Measurements from ENCODE around the gene ZNF444.

ZNF444 gene

DNA sequence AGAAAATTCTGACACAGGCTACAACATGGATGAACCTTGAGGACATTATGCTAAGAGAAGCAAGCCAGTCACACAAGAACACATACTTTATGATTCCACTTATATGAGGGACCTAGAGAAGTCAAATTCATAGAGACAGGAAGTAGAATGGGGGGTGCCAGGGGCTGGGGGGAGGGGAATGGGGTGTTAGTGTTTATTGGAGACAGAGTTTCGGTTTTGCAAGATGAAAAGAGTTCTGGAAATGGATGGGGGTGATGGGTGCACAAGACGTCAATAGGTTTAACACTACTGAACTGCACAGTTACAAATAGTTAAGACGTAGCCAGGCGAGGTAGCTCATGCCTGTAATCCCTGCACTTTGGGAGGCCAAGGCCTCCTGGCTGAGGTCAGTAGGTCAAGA, 16.5 kb upstream of the ZNF444 start:
- DNase-seq (ENCODE audit: low spot score), result no peak
- H3K27ac ChIP-seq, result no peak overlapping the region
- TF ChIP-seq, protein P1, sequence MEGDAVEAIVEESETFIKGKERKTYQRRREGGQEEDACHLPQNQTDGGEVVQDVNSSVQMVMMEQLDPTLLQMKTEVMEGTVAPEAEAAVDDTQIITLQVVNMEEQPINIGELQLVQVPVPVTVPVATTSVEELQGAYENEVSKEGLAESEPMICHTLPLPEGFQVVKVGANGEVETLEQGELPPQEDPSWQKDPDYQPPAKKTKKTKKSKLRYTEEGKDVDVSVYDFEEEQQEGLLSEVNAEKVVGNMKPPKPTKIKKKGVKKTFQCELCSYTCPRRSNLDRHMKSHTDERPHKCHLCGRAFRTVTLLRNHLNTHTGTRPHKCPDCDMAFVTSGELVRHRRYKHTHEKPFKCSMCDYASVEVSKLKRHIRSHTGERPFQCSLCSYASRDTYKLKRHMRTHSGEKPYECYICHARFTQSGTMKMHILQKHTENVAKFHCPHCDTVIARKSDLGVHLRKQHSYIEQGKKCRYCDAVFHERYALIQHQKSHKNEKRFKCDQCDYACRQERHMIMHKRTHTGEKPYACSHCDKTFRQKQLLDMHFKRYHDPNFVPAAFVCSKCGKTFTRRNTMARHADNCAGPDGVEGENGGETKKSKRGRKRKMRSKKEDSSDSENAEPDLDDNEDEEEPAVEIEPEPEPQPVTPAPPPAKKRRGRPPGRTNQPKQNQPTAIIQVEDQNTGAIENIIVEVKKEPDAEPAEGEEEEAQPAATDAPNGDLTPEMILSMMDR (IDR thresholded peaks at IDR 0.05), result no peak
- no peak overlapping the region for H3K4me3 ChIP-seq

DNA sequence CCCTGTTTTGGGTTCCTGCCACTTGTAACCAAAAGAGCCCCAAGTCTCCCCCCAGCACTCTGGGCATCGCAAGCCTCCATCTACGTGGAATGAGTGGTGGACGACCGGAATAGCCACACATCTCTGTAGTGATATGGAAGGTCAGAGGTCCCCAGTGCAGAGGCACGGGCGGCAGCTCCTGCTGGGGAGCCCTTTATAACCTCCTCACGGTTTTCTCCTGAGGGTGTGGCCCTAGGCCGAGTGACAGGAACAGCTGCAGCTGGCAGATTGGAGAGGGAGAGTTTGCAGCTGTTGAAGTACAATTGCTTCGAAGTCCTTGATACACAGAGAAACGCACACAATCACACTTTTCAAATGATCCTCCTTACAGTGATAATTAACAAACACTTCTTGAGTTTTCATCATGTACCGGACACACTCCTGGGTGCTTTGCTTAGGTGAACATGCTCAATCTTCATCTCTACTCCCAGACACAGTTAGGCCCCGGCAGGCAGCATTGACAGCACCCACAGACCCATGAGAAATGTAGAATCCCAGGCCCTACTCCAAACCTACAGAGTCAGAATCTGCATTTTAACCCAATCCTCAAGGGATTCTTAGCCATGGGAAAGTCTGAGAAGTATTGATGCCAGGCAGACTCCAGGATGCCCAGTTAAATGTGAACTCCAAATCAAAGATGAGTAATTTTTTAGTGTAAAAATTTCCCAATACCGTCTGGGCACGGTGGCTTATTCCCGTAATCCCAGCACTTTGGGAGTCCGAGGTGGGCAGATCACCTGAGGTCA, 15.1 kb upstream of the ZNF444 start:
- TF ChIP-seq, protein P1 (IDR thresholded peaks at IDR 0.05), result no peak

DNA sequence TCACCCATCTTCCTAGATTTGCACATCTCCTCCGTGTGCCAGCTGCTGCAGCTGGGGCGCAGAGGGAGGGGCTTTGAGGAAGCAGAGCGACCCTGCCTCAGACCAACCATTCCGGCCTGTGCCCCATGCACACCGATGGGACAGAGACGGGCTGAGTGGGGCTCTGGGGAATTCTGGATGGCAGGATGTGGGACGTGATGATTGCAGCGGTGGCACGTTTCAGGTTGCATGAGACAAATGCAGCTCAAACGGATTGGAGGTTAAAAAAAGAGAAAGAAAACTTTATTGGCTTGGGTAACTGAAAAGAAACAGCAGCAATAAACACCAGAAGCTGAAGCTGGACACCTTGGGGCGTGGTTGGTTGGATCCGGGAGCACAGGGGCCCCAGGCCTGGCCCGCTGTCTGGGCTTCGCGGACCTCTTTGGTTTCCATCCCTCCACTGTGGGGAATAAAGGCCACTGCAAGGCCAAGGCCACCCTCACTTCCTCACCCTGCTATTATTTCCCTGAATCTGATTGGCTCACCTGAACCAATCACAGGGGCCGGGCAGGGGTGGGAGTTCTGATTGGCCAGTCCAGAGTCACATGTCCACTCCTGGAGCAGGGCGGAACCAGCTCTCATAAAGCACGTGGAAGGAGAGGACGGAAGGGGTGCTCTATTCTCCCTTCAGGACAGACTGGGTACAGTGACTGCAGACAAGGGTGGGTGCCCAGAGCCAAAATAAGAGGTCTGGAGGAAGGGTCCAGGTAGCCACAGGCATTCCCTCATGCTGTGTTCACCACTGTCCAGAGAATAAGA, 13.9 kb upstream of the ZNF444 start:
- TF ChIP-seq, protein P1 (IDR thresholded peaks at IDR 0.05), result no peak
- DNase-seq (ENCODE audit: low spot score), result no peak
- Histone ChIP-seq H3K27ac (no peak overlapping the region), H3K4me3 (no peak overlapping the region)

More for the DNA sequence above, 15.1 kb upstream of the ZNF444 start:
- DNase-seq (ENCODE audit: low spot score), result no peak
- no peak overlapping the region for H3K27ac ChIP-seq
- no peak overlapping the region for H3K4me3 ChIP-seq

DNA sequence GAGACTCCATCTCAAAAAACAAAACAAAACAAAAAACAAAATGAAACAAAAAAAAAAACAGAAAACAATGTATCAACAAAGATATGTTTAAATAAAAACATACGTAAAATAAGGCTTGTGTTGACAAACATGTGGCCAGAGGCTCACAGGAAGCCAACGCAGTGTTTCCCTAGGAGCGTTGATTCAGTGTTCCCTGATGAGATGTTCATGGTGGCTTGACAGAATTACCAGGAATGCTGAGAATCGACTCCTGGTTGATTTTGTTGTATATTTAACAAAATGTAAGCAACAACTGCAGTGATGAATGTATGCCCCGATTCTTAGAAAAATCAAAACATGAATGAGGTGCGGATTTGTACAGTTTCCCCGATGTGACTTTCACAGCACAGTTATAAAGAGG, 11.1 kb upstream of the ZNF444 start:
- DNase-seq (ENCODE audit: low spot score), result no peak
- Histone ChIP-seq H3K4me3 (no peak overlapping the region), H3K27ac (no peak overlapping the region)
- TF ChIP-seq, protein P1 (IDR thresholded peaks at IDR 0.05), result no peak

DNA sequence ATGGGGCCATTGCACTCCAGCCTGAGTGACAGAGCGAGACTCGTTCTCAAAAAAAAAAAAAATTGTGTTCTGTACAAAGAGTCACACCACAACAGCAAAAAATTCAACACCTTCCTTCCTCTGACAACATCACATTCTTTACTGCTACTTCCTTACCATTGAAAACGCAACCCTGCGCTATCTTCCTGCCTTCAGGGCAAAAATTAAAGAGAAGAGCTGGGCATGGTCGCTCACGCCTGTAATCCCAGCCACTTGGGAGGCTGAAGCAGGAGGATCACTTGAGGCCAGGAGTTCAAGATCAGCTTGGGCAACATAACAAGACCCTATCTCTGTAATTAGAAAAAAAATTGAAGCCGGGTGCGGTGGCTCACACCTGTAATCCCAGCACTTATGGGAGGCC, 9.4 kb upstream of the ZNF444 start:
- TF ChIP-seq, protein P1 (IDR thresholded peaks at IDR 0.05), result no peak
- Histone ChIP-seq H3K27ac (peak overlapping the region in 1 of 2 donors; percentile 80), H3K4me3 (no peak overlapping the region)
- no peak for DNase-seq (ENCODE audit: low spot score)

DNA sequence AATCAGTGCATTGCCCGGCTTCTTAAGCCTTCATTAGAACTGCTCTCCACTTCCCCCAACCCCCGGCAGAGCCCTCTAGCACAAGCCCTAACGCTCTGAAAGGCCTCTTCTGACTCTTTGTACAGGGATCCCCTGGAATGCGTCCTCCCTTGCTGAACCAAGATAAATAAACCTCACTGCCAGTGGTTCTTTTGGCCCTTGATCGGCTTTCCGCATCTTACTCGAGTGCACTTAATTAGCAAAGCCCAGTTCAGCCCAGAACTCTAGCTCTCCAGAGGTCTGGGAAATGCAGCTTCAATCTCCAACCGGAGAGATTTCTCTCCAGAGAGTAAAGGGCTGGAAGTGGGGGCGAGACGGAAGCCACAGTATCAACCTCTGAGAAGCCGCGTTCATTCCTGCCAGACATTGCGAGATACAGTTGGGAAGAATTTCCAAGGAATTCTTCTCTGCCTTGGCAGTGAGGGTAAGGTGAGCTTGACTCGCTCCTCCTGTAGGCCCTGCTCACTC, 8.7 kb upstream of the ZNF444 start:
- no peak for DNase-seq (ENCODE audit: low spot score)
- H3K4me3 ChIP-seq, result peak overlapping the region; percentile 34
- H3K27ac ChIP-seq, result peak overlapping the region in 1 of 2 donors; percentile 80
- TF ChIP-seq, protein P1 (IDR thresholded peaks at IDR 0.05), result no peak

All from coronary artery (tissue), 2 donors.